Hematopoietic multipotent progenitor cell treated with erythropoietin and hydrocortisone succinate and interleukin-3 and kit ligand, for 6 days (in vitro differentiated cells): ENCODE results near the gene YEATS4.
A peak's percentile ranks its signal among the peaks of the same experiment; 100 is the strongest.
"Not testable (repeated sequence)": the region's sequence is repeated elsewhere in the genome, so short reads cannot be mapped to it uniquely, and the experiment has no call there.

Experiments used
- DNase-seq: peaks from one replicate; pipeline ENCODE4 v3.0.0-alpha.2; 2015

YEATS4 gene

DNA sequence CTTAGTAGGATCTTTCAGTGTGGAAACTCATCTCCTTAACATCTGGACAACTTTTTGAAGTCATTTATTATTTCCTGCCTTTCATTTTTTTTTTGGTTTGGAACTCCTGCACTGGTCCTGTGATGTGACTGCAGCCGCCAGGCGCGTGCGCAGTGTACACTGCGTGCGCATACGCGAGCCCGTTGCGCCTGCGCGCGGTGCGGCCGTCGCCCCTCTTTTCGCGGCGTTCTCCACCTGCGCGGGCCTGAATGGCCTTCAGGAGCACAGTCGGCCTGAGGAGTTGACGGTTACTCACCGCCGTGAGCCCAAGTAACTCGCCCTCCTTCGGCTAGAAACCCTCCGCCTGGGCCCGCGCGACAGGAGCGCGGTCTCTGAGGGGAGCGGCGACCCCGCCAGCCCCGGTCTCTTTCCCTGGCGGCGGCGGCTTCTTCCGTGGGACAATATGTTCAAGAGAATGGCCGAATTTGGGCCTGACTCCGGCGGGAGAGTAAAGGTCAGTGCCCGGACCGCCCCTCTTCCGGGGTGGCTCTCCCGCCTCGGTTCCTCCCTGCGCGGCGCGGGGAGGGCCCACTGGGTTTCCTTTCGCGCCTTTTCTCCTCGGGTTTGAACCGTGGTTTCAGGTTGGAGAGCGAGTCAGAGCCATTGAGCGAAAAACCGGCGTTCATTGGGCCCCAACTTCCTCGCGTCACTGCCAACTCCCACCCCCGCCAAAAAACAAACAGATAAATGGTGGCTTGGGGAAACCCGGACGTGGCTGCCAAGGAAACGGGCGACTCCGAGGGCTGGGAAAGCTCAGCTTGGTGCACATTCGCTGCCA, at the start of gene YEATS4:
Gene YEATS4, plus strand, starts transcription at position 213 of the 817 bp plus-strand sequence. Its CDS starts 230 bp downstream, at position 443.
- DNase-seq: peak; percentile 98

DNA sequence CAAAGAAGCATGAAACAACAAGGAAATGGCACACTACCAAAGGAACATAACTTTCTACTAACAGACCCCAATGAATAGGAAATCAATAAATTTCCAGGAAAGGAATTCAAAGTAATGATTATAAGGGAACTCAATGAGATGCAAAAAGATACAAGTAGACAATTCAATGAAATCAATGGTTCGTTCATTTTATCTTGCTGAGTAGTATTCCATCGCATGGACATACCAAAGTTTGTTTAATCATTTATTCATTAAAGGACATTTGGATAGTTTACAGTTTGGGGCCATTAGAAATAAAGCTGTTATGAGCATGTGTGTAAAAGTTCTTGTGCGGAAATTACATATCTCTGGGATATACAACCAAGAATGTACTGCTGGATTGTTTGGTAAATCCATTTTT, 46.3 kb upstream of the YEATS4 start:
- DNase-seq: no peak

GRCh38 chr12:69316784-69317183, 42.8 kb upstream of the YEATS4 start:
- DNase-seq: not testable (repeated sequence)

- not testable (repeated sequence) for DNase-seq
Measured at GRCh38 chr12:69317233-69317632, 42.3 kb upstream of the YEATS4 start.

DNA sequence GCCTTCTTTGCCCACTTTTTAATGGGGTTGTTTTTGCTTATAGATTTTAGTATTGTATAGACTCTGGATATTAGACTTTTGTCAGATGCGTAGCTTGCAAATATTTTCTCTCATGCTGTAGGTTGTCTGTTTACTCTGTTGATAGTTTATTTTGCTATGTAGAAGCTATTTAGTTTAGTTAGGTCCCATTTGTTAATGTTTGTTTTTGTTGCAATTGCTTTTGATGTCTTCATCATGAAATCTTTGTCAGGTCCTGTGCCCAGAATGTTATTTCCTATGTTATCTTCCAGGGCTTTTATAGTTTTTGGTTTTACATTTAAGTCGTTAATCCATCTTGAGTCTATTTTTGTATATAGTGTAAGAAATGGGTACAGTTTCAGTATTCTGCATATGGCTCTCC, 41.3 kb upstream of the YEATS4 start:
- no peak for DNase-seq

DNA sequence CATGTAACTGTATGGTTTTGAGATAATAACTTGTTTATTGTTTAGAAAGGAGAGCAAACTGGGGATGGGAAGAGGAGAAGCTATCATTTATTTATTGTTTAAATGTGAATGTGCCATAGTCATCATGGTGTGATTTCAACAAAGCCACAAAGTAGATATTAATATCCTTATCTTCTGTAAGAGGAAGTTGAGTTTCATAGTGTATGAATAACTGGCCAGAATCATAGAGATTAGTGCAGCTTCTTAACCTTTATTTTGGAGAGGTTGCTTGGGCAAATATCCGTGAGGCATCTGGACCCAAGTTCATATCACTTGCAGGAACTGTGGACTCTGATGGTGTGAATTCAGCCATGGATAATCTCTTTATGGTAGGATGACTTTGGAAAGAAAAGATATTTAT, 38.2 kb upstream of the YEATS4 start:
- DNase-seq: peak; percentile 64

GRCh38 chr12:69324797-69325466, 34.6 kb upstream of the YEATS4 start:
- DNase-seq: peak; percentile 61

GRCh38 chr12:69328426-69328825, 31.1 kb upstream of the YEATS4 start:
- DNase-seq: no peak

- peak; percentile 47 for DNase-seq
Measured at GRCh38 chr12:69329669-69330428, 29.7 kb upstream of the YEATS4 start.

- DNase-seq: peak; percentile 77
Measured at GRCh38 chr12:69330475-69331473, 28.8 kb upstream of the YEATS4 start.

DNA sequence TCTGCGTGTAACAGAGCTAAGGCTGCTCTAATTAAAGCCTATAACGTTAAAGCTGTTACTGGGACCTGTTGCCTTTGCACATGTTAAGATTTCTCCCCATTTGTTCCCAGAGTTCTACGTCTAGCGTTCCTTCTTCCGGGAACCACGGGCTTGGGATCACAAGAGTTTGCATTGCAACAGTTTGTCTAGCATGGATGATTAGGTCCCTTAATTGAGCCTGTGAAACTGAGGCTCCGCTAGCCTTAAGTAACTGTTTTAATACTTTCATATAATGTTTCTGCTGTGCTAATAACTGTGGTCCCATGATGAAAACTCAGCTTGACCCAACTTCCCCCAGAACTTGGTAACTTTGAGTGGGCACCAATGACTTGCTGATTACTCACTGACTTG, 28.0 kb upstream of the YEATS4 start:
- DNase-seq: no peak

- no peak for DNase-seq
Measured at GRCh38 chr12:69331909-69332684, 27.4 kb upstream of the YEATS4 start.

DNA sequence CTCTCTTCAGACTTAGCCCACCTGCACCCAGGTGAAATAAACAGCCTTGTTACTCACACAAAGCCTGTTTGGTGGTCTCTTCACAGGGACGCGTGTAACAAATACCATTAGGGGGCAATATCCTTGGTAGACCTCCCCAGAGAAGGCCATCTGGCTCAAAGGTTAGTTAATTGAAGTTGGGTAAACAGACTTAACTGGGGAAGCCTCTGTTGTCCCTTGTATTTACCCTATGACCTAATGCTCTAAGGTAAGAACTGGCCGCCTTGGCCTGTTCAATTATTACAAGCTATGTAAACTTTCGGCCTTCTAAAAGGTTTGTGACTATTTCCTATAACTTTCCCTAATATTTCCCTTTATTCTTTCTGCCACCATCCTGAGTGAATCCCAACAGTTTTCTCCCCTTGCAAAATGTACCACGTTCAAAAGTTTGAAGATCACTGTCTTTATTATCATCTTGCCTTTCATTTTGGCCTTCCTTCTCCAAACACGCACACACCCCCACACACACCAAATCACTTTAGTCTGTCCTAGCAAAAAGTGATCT, 26.7 kb upstream of the YEATS4 start:
- no peak for DNase-seq

DNA sequence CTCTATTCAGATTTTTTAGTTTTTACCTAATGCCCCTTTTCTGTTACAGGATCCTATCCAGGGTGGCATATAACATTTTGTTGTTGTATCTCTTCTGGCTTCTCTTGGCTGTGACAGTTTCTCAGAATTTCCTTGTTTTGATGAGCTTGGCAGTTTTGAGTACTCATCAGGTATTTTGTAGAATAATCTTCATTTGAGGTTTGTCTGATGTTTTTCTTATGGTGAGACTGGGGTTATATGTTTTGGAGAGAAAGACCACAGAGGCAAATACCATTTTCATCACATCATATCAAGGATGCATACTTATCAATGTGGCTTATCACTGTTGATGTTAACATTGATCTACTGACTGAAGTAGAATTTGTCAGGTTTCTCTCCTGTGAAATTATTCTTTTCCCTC, 25.4 kb upstream of the YEATS4 start:
- no peak for DNase-seq

GRCh38 chr12:69337311-69338090, 22.0 kb upstream of the YEATS4 start:
- DNase-seq: peak; percentile 37

GRCh38 chr12:69338120-69338859, 21.3 kb upstream of the YEATS4 start:
- DNase-seq: peak; percentile 53

- no peak for DNase-seq
Measured at GRCh38 chr12:69338936-69339335, 20.6 kb upstream of the YEATS4 start.

- DNase-seq: no peak
Measured at GRCh38 chr12:69339999-69340398, 19.5 kb upstream of the YEATS4 start.

DNA sequence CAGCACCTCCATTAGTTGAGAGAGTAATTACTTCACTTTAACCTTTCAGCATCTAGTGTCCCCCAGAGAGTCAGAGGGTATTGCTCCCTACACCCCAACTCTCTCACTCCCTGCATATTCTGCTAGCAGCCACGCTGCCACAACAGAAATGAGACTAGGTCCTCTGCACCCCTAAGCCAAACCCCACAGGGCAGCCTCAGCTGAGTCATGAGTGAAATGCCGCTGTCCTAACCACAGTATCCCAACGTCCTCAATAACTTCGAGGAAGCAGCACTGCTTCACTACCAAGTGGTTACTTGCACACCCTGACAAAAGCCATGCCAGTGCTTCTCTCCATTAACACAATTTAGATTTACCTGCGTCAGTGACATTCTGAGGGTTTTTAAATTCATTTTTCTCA, 18.2 kb upstream of the YEATS4 start:
- peak; percentile 54 for DNase-seq

- DNase-seq: no peak
Measured at GRCh38 chr12:69342421-69342820, 17.1 kb upstream of the YEATS4 start.
